Omental fat pad (tissue), 4 donors: ENCODE results near the gene TLCD3A. TPM values are rescaled to one million over a fixed set of nuclear protein-coding genes. Genes with fewer than 3 reads are reported as not detected.

Experiments used
- ATAC-seq: fragments of 150-250 bp; one replicate; pipeline ENCODE4 v1.9.1; 2016; ENCODE audit warnings: mild to moderate bottlenecking, moderate library complexity; ENCODE audit not compliant: low FRiP score
- DNase-seq: peaks from one replicate; pipeline ENCODE4 v3.0.0-alpha.2; 2019; ENCODE audit warnings: low spot score
- total RNA-seq, 4 donors: library from RNA; depleted of rRNA; stranded (reverse); fragments of >200 nt; gene quantifications; one replicate each; pipeline ENCODE4 v1.1.0, GENCODE V29; 2016
- TF ChIP-seq, protein P1 (sequence below), 3 donors: fragments of 450-650 bp; IDR thresholded peaks; one replicate each; pipeline ENCODE4 v1.5.1; 2016 to 2017; ENCODE audit warnings: antibody characterized with exemption in 3 of 3, mild to moderate bottlenecking in 3 of 3, moderate library complexity in 2 of 3

TLCD3A gene
- total RNA-seq, 4 donors from 2014 or later = 5.2 to 45.3 (median 7.5) TPM

DNA sequence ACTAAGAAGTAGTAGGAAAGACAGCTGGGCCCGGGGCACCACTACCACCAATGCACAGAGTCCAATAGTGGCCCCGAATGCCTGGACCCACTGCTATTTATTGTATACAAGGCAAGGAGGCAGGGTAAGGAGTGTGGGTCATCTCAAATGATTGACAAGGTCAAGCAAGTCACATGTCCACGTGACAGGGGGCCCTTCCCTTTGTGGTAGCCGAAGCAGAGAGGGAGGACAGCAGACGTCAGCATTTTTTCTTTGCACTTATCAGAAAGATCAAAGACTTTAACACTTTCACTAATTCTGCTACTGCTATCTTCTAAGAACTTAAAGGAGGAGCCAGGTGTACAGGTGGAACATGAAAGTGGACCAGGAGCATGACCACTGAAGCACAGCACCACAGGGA is 24.3 kb upstream of the TLCD3A start:
- TF ChIP-seq, protein P1, sequence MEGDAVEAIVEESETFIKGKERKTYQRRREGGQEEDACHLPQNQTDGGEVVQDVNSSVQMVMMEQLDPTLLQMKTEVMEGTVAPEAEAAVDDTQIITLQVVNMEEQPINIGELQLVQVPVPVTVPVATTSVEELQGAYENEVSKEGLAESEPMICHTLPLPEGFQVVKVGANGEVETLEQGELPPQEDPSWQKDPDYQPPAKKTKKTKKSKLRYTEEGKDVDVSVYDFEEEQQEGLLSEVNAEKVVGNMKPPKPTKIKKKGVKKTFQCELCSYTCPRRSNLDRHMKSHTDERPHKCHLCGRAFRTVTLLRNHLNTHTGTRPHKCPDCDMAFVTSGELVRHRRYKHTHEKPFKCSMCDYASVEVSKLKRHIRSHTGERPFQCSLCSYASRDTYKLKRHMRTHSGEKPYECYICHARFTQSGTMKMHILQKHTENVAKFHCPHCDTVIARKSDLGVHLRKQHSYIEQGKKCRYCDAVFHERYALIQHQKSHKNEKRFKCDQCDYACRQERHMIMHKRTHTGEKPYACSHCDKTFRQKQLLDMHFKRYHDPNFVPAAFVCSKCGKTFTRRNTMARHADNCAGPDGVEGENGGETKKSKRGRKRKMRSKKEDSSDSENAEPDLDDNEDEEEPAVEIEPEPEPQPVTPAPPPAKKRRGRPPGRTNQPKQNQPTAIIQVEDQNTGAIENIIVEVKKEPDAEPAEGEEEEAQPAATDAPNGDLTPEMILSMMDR (IDR thresholded peaks at IDR 0.05) = no peak
- DNase-seq = no peak
- ATAC-seq = no peak

DNA sequence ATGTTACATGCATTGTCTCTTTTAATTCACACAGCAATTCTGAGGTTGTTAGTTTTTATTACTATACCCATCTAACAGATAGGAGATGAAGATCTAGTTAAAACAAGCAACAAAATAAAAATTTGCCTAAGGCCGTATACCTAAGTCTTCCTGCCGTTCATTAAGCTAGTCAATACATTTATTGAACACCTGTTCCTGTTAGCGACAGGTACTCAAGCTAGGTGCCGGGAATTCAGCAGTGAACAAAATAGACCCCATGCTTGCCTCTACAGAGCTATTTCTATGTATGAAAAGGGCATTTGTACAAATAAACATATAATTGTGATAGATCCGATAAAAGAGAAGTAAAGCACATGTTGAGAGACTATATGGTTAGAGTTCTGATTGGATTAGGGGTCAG is 14.3 kb upstream of the TLCD3A start:
- DNase-seq (no peak), ATAC-seq (no peak)
- TF ChIP-seq, protein P1 (IDR thresholded peaks at IDR 0.05) = no peak

DNA sequence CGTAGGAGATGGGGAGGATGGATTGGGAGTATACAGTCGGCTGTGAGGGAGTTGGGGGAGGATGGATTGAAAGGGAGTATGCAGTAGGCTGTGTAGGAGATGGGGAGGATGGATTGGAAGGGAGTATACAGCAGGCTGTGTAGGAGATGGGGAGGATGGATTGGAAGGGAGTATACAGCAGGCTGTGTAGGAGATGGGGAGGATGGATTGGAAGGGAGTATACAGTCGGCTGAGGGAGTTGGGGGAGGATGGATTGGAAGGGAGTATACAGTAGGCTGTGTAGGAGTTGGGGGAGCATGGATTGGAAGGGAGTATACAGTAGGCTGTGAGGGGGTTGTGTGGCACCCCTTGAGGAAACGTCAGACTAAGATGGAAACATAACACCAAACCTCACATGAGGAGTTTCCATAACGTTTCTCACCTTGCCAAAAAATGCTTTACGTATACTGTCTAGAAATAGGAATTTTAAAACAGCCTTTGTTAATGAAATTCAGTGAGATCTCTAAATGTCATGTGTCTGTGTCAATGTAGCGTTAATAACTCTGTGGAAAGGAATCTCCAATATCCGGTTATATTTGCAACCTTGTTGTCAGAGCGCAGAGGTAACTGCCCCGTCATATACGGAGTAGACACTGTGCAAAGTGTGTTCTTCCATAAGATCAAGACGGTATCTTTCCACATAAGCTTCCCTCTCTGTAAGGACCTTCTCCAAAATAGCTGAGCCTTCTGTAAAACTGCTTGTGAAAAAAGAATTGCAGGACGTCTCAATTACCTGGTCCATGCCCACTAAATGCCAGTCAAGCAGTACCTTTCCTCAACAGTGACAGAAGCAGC is 11.5 kb upstream of the TLCD3A start:
- TF ChIP-seq, protein P1 (IDR thresholded peaks at IDR 0.05) = no peak
- DNase-seq = no peak
- no peak for ATAC-seq

DNA sequence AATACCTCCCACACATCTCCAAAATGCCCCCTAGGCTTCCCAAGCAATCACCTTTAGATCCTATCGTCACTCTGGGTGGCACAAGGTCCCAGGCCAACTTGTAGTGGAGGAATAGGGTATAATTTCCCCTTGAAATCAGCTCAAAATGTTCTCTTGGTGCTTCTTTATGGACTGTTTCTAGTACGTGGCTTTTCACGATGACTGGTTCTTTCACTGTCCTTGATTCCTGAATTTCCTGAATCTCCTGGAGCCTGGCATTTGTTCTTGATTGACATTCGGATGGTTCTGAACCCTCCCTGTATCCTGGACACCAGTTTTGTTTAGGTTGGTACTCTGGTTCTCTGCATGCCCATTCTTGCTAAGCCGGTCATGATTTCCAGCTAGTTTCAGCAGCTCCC is 10.9 kb upstream of the TLCD3A start:
- no peak for DNase-seq
- TF ChIP-seq, protein P1 (IDR thresholded peaks at IDR 0.05) = no peak
- ATAC-seq = no peak

DNA sequence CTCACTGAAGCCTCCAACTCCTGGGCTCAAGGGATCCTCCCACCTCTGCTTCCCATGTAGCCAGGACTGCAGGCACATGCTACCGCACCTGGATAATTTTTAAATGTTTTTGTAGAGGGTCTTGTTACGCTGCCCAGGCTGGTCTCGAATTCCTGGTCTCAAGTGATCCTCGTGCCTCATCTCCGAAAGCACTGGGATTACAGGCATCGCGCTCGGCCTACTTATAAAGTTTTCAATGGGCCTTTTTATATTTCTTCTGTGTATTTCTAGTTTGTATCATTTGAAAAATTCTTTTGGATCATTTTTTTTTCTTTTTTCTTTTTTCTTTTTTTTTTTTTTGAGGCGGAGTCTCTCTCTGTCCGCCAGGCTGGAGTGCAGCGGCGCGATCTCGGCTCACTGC is 7.3 kb upstream of the TLCD3A start:
- TF ChIP-seq, protein P1 (IDR thresholded peaks at IDR 0.05) = no peak
- ATAC-seq (no peak), DNase-seq (no peak)

DNA sequence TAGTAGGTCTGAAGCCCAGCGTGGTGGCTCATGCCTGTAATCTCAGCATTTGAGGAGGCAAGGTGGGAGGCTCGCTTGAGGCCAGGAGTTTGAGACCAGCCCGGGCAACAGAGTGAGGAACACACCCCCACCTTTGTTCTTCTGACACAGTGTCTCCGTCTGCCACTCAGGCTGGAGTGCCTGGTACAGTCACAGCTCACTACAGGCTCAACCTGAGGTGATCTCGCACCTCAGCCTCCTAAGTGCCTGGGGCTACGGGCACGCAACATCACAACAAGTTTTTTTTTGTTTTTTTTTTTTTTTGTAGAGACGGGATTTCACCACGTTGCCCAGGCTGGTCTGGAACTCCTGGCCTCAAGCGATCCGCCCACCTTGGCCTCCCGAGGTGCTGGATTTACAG is 6.7 kb upstream of the TLCD3A start:
- TF ChIP-seq, protein P1 (IDR thresholded peaks at IDR 0.05) = no peak
- ATAC-seq = no peak
- no peak for DNase-seq

DNA sequence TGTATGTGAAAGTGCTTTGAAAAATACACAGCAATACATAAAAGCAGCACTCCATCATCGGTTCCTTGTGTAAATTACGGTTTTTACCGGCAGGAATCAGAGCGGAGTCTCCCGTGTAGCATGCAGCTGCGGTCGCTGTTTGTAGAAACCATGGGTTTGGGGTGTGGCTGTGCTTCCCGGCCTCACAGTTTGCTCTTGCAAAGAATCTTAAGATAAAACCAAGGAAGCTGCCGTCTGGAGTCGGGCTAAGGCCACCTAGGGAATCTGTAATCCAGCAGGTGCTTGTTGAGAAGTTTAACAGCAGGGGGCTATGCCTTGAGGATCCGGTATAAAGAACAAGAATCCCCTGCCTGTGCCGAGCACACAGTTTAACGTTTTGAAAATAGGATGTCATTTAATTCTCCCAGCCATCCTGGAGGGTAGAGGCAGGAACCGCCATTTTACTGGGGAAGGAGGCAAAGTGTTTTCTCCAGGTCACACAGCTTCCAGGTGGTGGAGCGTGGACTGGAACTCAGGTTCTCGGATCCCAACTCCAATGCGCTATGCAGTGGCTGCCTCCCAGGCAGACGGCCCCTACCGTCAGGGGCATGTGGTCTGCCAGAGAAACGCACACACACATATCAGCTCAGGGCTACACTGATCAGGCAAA is 6.0 kb upstream of the TLCD3A start:
- no peak for DNase-seq
- TF ChIP-seq, protein P1 (IDR thresholded peaks at IDR 0.05) = no peak
- no peak for ATAC-seq
